Ishikawa (cell line): ENCODE measurements around the gene RASGEF1C.

Source experiments
- CEBPB ChIP-seq: IDR thresholded peaks from 2 replicates; pipeline ENCODE4 v1.6.1; 2012
- EP300 ChIP-seq: IDR thresholded peaks from 2 replicates; pipeline ENCODE4 v1.6.1; 2012; ENCODE audit warnings: borderline replicate concordance
- MAX ChIP-seq: IDR thresholded peaks from 2 replicates; pipeline ENCODE4 v1.6.1; 2012
- TAF1 ChIP-seq: IDR thresholded peaks from 2 replicates; pipeline ENCODE4 v1.6.1; 2012; ENCODE audit warnings: low read depth, mild to moderate bottlenecking
- TEAD4 ChIP-seq: IDR thresholded peaks from 2 replicates; pipeline ENCODE4 v1.6.1; 2012
- TF ChIP-seq, protein P1 (sequence below): IDR thresholded peaks from 2 replicates; pipeline ENCODE4 v1.6.1; 2012; ENCODE audit warnings: low read depth, mild to moderate bottlenecking

GRCh38 chr5:180072256-180072548 is 136.8 kb downstream of the RASGEF1C start:
- TF ChIP-seq CEBPB (no peak), EP300 (no peak), TAF1 (no peak), MAX (peak; percentile 100; the same call in 1 of the 2 replicates), TEAD4 (no peak)
- TF ChIP-seq, protein P1, sequence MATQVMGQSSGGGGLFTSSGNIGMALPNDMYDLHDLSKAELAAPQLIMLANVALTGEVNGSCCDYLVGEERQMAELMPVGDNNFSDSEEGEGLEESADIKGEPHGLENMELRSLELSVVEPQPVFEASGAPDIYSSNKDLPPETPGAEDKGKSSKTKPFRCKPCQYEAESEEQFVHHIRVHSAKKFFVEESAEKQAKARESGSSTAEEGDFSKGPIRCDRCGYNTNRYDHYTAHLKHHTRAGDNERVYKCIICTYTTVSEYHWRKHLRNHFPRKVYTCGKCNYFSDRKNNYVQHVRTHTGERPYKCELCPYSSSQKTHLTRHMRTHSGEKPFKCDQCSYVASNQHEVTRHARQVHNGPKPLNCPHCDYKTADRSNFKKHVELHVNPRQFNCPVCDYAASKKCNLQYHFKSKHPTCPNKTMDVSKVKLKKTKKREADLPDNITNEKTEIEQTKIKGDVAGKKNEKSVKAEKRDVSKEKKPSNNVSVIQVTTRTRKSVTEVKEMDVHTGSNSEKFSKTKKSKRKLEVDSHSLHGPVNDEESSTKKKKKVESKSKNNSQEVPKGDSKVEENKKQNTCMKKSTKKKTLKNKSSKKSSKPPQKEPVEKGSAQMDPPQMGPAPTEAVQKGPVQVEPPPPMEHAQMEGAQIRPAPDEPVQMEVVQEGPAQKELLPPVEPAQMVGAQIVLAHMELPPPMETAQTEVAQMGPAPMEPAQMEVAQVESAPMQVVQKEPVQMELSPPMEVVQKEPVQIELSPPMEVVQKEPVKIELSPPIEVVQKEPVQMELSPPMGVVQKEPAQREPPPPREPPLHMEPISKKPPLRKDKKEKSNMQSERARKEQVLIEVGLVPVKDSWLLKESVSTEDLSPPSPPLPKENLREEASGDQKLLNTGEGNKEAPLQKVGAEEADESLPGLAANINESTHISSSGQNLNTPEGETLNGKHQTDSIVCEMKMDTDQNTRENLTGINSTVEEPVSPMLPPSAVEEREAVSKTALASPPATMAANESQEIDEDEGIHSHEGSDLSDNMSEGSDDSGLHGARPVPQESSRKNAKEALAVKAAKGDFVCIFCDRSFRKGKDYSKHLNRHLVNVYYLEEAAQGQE, result no peak
